ENCODE measurements around the gene PCDH19. TPM values are rescaled to one million over a fixed set of nuclear protein-coding genes. Genes with fewer than 3 reads are reported as not detected.
"Not testable (repeated sequence)": the region's sequence is repeated elsewhere in the genome, so short reads cannot be mapped to it uniquely, and the experiment has no call there.

PCDH19 gene
- total RNA-seq, result under 0.01 TPM

GRCh38 chrX:100409610-100410590 is at the start of gene PCDH19:
TSS of gene PCDH19 (minus strand) at chrX:100410273. CDS start at chrX:100408597, 1,676 bp downstream.
- DNase-seq (ENCODE audit: low read depth in 2 of 3, low spot score in 2 of 3), result peak in 2 of 3 donors; percentile 46 to 51

GRCh38 chrX:100449696-100450608 is 39.9 kb upstream of the PCDH19 start:
- no peak for DNase-seq (ENCODE audit: low read depth in 2 of 3, low spot score in 2 of 3)

- peak in 2 of 3 donors; percentile 15 to 35 for DNase-seq (ENCODE audit: low read depth in 2 of 3, low spot score in 2 of 3)
Observed at GRCh38 chrX:100447655-100448397, 37.8 kb upstream of the PCDH19 start.

- no peak for DNase-seq (ENCODE audit: low read depth in 2 of 3, low spot score in 2 of 3)
Observed at GRCh38 chrX:100445593-100445992, 35.5 kb upstream of the PCDH19 start.

GRCh38 chrX:100441321-100441720 is 31.2 kb upstream of the PCDH19 start:
- DNase-seq (ENCODE audit: low read depth in 2 of 3, low spot score in 2 of 3), result not testable (repeated sequence)

GRCh38 chrX:100440006-100440405 is 29.9 kb upstream of the PCDH19 start:
- no peak for DNase-seq (ENCODE audit: low read depth in 2 of 3, low spot score in 2 of 3)

- no peak for DNase-seq (ENCODE audit: low read depth in 2 of 3, low spot score in 2 of 3)
Observed at GRCh38 chrX:100435726-100436125, 25.7 kb upstream of the PCDH19 start.

GRCh38 chrX:100424012-100424411 is 13.9 kb upstream of the PCDH19 start:
- DNase-seq (ENCODE audit: low read depth in 2 of 3, low spot score in 2 of 3), result no peak

GRCh38 chrX:100418556-100418955 is 8.5 kb upstream of the PCDH19 start:
- no peak for DNase-seq (ENCODE audit: low read depth in 2 of 3, low spot score in 2 of 3)

- no peak for DNase-seq (ENCODE audit: low read depth in 2 of 3, low spot score in 2 of 3)
Observed at GRCh38 chrX:100417681-100418080, 7.6 kb upstream of the PCDH19 start.

- peak in 2 of 3 donors; percentile 49 to 78 for DNase-seq (ENCODE audit: low read depth in 2 of 3, low spot score in 2 of 3)
Observed at GRCh38 chrX:100413229-100413628, 3.2 kb upstream of the PCDH19 start.

GRCh38 chrX:100411802-100412715 is 2.0 kb upstream of the PCDH19 start:
- DNase-seq (ENCODE audit: low read depth in 2 of 3, low spot score in 2 of 3), result no peak

GRCh38 chrX:100410901-100411801 is 1.1 kb upstream of the PCDH19 start:
- no peak for DNase-seq (ENCODE audit: low read depth in 2 of 3, low spot score in 2 of 3)

- DNase-seq (ENCODE audit: low read depth in 2 of 3, low spot score in 2 of 3), result no peak
Observed at GRCh38 chrX:100408713-100409609, 1.1 kb downstream of the PCDH19 start.

- DNase-seq (ENCODE audit: low read depth in 2 of 3, low spot score in 2 of 3), result no peak
Observed at GRCh38 chrX:100407784-100408712, 2.0 kb downstream of the PCDH19 start.

GRCh38 chrX:100407147-100407783 is 2.8 kb downstream of the PCDH19 start:
- DNase-seq (ENCODE audit: low read depth in 2 of 3, low spot score in 2 of 3), result no peak

All from hematopoietic multipotent progenitor cell (in vitro differentiated cells).